Right lobe of liver (tissue), 4 donors: Measurements from ENCODE around the gene AGR2.

Experiments used
- POLR2A ChIP-seq: fragments of 450-650 bp; IDR thresholded peaks from one replicate; pipeline ENCODE4 v1.6.1; 2017; ENCODE audit warnings: antibody characterized with exemption, mild to moderate bottlenecking
- TF ChIP-seq, protein P1 (sequence below), 4 donors: fragments of 200-600 bp in 3 of 4; fragments of 450-650 bp in 1 of 4; IDR thresholded peaks; one replicate each; pipeline versions ENCODE4 v1.5.1 to v1.8.0; 2016 to 2022; ENCODE audit warnings: antibody characterized with exemption in 4 of 4, mild to moderate bottlenecking in 2 of 4
- donor health status: DM: no; HTN: no; CAD: no.
- donor health status: DM: no; HTN: no; CAD: no.
- donor health status: DM: no; HTN: yes; CAD: no.

DNA sequence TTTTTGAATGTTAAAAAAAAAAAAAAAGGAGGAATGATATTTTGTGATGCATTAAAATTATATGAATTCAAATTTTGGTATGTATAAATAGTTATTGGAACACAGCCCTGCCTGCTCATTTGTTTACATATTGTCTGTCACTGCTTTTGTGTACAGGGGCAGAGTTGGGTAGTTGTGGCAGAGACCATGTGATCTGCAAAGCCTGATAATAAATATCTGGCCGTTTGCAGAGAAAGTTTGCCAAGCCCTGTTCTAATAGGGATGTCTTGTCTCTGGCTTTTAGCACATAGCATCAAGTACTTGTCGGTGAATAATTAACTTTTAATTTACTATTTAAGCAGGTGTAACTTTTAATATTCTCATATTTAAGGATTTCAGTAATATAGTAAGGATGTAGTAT is 31.5 kb downstream of the AGR2 start:
- TF ChIP-seq, protein P1, sequence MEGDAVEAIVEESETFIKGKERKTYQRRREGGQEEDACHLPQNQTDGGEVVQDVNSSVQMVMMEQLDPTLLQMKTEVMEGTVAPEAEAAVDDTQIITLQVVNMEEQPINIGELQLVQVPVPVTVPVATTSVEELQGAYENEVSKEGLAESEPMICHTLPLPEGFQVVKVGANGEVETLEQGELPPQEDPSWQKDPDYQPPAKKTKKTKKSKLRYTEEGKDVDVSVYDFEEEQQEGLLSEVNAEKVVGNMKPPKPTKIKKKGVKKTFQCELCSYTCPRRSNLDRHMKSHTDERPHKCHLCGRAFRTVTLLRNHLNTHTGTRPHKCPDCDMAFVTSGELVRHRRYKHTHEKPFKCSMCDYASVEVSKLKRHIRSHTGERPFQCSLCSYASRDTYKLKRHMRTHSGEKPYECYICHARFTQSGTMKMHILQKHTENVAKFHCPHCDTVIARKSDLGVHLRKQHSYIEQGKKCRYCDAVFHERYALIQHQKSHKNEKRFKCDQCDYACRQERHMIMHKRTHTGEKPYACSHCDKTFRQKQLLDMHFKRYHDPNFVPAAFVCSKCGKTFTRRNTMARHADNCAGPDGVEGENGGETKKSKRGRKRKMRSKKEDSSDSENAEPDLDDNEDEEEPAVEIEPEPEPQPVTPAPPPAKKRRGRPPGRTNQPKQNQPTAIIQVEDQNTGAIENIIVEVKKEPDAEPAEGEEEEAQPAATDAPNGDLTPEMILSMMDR (IDR thresholded peaks at IDR 0.05), result no peak
- TF ChIP-seq POLR2A, result no peak
